ENCODE data around the gene KCTD18.

KCTD18 gene

GRCh38 chr2:200484934-200485333 is 24.9 kb downstream of the KCTD18 start:
- no peak for DNase-seq (ENCODE audit: low spot score)

GRCh38 chr2:200483729-200484198 is 26.1 kb downstream of the KCTD18 start:
- no peak for DNase-seq (ENCODE audit: low spot score)

- no peak for DNase-seq (ENCODE audit: low spot score)
Observed at GRCh38 chr2:200482194-200482593, 27.7 kb downstream of the KCTD18 start.

GRCh38 chr2:200479692-200480265 is 30.1 kb downstream of the KCTD18 start:
- no peak for DNase-seq (ENCODE audit: low spot score)

GRCh38 chr2:200477667-200478131 is 32.2 kb downstream of the KCTD18 start:
- DNase-seq (ENCODE audit: low spot score): peak; percentile 80

- DNase-seq (ENCODE audit: low spot score): no peak
Observed at GRCh38 chr2:200476836-200477235, 33.0 kb downstream of the KCTD18 start.

GRCh38 chr2:200475795-200476194 is 34.1 kb downstream of the KCTD18 start:
- DNase-seq (ENCODE audit: low spot score): no peak

GRCh38 chr2:200472853-200473464 is 36.9 kb downstream of the KCTD18 start:
- DNase-seq (ENCODE audit: low spot score): no peak

GRCh38 chr2:200471928-200472645 is 37.8 kb downstream of the KCTD18 start:
- no peak for DNase-seq (ENCODE audit: low spot score)

GRCh38 chr2:200471324-200471848 is 38.5 kb downstream of the KCTD18 start:
- peak; percentile 78 for DNase-seq (ENCODE audit: low spot score)

GRCh38 chr2:200470230-200470629 is 39.6 kb downstream of the KCTD18 start:
- peak; percentile 94 for DNase-seq (ENCODE audit: low spot score)

GRCh38 chr2:200469708-200470211 is 40.1 kb downstream of the KCTD18 start:
- DNase-seq (ENCODE audit: low spot score): peak; percentile 75

- no peak for DNase-seq (ENCODE audit: low spot score)
Observed at GRCh38 chr2:200467806-200468681, 41.8 kb downstream of the KCTD18 start.

GRCh38 chr2:200466425-200467418 is 43.1 kb downstream of the KCTD18 start:
- DNase-seq (ENCODE audit: low spot score): no peak

- DNase-seq (ENCODE audit: low spot score): no peak
Observed at GRCh38 chr2:200463452-200463851, 46.4 kb downstream of the KCTD18 start.

GRCh38 chr2:200461846-200462710 is 47.8 kb downstream of the KCTD18 start:
- no peak for DNase-seq (ENCODE audit: low spot score)

- no peak for DNase-seq (ENCODE audit: low spot score)
Observed at GRCh38 chr2:200459101-200459500, 50.8 kb downstream of the KCTD18 start.

- DNase-seq (ENCODE audit: low spot score): no peak
Observed at GRCh38 chr2:200456567-200456966, 53.3 kb downstream of the KCTD18 start.

GRCh38 chr2:200455958-200456421 is 53.9 kb downstream of the KCTD18 start:
- DNase-seq (ENCODE audit: low spot score): peak; percentile 69
